Stimulated activated CD8-positive, alpha-beta memory T cell treated with anti-CD3 and anti-CD28 coated beads, Interleukin-7, amount 100 ng/mL, for 24 hours (primary cell): ENCODE results near the gene TBC1D5.

Experiments used
- DNase-seq: peaks from one replicate; pipeline ENCODE4 v3.0.0-alpha.2; 2020; ENCODE audit warnings: low read depth

Gene TBC1D5

DNA sequence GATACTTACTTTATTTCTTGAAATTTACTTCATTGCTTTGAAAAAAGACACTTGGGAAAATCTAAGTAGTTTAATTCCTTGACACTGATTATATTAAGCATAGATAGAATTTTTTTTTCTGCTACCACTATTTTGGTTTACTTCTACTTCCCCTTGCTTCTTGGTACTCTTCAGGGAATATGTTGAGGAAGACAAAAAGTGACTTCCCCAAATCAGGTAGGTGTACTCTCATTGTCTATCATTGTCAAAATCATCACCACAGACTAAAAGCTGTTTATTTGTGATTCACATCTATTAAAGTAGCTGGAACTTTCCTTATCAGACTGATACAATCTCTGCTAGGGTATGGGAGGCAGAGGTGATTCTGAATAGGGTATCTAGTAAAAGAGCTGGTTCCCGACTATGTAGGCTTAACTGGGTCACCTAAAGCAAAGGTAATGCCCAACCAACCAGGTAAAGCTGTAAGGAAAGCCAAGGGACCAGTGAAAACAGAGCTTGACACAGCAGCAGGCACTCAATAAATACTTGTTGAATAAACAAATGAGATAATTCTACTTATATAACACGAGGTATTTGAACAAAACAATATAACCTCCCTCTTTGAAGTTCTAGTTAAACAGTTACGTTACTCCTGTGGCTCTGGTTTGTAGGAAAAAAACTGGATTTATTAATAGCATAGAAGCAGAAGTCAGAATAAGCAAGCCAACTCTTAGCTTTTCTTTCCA is 510.7 kb downstream of the TBC1D5 start:
- no peak for DNase-seq

DNA sequence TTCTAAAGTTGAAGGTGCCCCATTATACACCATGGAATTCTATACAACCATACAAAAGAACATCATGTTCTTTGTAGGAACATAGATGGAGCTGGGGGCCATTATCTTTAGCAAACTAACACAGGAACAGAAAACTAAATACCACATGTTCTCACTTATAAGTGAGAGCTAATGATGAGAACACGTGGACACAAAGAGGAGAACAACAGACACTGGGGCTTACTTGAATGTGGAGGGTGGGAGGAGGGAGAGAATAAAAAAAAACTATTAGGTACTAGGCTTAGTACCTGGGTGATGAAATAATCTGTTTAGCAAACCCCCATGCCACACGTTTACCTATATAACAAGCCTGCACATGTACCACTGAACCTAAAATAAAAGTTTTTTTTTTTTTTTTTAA is 515.0 kb downstream of the TBC1D5 start:
- DNase-seq, result no peak

DNA sequence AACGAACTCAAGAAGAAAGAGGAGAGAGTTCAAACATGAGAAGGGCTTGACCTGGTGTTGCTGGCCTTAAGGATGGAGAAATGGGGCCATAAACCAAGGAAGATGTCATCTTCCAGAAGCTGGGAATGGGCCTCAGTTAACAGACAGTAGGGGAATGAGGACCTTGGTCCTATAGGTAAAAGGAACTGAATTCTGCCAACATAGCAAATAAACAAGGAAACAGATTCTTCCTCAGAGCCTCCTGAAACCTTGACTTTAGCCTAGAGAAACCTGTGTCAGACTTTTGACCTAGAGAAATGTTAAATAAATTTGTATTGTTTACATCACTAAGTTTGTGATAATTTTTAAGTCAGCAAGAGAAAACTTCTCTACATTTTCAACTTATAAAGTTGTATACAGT is 520.9 kb downstream of the TBC1D5 start:
- DNase-seq, result no peak

DNA sequence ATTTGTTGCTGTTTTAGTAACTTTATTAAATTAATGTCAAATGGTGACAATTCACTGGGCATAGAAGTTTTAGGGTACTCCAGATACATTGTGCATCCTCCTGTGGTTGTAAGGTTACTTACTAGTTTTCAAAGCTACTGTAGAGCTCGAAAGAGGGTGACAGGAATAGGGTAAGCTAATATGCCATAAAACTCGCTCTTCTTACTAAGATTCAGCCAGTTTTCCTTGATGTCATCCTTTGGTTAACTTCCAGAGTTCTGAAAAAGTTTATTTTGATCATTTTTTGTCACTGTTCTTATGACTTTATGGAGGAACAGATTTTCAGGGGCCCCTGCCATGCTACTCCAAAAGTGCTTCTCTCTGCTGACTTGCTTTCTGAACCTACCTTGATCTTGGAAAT is 522.8 kb downstream of the TBC1D5 start:
- DNase-seq, result no peak

DNA sequence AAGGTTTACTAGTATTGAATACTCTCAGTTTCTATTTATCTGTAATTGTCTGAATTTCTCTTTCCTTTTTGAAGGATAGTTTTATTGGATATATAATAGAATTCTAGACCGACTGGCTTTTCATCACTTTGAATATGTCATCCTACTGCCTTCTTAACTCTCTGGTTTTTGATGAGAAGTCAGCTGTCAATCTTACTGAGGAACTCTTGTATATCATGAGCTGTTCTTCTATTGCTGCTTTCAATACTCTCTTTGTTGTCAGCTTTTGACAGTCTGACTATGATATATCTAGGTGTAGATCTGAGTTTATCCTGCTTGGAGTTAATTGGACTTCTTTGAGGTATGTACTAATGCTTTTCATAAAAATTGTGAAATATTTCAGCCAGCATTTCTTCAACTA is 523.8 kb downstream of the TBC1D5 start:
- no peak for DNase-seq

DNA sequence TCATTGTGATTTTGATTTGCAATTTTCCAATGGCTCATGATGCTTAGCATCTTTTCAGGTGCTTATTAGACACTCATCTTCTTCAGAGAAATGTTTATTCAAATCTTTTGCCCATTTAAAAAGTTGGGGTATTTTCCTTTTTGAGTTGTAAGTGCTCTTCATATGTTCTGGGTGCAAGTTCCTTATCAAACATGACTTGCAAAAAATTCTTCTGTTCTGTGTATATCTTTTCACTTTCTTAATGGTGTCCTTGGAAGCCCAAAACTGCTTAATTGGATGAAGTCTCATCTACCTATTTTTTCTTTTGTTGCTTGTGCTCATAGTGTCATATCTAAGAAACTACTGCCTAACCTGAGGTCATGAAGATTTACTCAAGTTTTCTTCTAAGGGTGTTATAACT is 524.8 kb downstream of the TBC1D5 start:
- no peak for DNase-seq

DNA sequence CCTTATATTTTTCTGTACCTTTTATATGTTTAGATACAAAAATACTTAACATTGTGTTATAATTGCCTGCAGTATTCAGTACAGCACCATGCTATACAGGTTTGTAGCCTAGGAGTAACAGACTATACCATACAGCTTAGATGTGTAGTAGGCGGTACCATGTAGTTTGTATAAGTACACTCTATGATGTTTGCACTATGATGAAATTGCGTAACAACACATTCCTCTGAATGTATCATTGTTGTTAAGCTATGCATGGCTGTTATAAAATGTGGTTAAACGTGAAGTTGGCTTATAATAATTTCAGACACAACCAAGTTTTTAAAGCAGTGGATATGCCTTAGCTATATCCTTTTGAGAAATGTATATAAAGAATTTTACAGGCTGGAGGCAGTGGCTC is 529.3 kb downstream of the TBC1D5 start:
- no peak for DNase-seq

DNA sequence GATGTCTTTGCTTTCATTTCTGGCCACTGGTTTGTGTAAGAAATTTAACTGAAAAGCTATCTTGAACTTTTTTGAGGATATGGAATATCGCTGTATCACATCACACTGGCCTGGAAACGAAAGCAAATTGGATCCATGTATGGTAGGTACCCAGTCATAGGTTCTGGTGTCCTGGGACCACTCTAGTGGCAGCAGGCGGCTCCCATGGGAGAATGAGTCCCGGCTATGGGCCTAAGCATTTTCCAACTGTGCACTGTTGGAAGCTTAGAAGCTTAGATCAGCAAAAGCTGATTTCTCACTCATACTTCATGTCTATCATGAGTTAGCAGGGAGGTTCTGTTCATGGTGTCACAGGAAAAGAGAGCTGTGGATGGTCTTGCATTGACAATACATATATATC is 534.5 kb downstream of the TBC1D5 start:
- DNase-seq, result no peak

DNA sequence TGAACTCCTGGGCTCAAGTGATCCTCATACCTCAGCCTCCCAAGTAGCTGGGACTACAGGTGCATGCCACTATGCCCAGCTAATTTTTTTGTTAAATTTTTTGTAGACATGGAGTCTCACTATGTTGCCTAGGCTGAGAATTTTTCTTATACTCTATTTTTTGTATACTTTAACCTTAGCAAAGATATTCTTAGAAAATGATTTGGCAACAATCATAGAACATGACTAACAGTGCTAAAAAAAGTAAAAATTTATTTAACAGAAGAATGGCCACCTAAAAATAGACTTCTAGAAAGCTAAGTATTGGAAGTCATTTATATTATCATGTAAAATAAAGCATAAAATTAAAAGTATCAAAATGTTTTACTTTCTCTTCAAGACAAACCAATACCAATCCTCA is 535.4 kb downstream of the TBC1D5 start:
- no peak for DNase-seq

DNA sequence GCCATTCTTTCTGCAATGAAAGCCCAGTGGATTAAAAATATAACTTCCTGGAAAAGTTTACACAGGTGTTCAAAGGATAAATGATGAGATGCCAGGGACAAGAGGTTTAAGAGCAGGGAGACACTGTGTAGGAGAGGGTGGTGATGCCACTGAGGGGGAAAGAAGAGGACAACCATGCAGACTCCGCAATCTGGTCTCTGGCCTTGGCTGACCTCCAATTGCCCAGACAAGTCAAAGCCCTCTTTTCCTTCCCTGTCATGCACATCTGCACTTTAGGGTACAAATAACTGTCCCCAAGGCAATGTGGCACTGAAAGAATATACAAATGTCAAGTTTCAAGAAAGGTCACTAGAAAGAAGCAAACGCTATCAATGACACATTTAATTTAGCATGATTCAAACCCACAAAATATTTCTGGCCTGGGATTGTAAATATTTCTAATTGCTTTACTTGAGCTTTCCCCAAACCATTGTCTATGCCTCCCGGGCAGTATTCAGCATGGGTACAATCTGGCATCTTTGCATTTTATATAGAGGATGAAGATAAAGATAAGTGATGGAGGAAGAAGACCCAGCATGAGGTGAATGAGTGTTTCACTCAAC is 538.3 kb downstream of the TBC1D5 start:
- DNase-seq, result no peak

DNA sequence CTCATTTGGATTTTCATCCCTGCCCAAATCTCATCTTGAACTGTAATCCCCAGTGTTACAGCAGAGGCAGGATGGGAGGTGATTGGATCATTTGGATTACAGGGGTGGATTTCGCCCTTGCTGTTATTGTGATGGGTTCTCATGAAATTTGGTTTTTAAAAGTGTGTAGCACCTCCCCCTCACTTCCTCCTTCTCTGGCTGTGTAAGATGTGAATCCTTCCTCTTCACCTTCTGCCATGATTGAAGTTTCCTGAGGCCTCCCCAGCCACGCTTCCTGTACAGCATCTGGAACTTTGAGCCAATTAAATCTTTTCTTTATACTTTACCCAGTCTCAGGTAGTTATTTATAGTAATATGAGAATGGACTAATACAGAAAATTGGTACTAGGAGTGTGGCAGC is 540.9 kb downstream of the TBC1D5 start:
- no peak for DNase-seq

DNA sequence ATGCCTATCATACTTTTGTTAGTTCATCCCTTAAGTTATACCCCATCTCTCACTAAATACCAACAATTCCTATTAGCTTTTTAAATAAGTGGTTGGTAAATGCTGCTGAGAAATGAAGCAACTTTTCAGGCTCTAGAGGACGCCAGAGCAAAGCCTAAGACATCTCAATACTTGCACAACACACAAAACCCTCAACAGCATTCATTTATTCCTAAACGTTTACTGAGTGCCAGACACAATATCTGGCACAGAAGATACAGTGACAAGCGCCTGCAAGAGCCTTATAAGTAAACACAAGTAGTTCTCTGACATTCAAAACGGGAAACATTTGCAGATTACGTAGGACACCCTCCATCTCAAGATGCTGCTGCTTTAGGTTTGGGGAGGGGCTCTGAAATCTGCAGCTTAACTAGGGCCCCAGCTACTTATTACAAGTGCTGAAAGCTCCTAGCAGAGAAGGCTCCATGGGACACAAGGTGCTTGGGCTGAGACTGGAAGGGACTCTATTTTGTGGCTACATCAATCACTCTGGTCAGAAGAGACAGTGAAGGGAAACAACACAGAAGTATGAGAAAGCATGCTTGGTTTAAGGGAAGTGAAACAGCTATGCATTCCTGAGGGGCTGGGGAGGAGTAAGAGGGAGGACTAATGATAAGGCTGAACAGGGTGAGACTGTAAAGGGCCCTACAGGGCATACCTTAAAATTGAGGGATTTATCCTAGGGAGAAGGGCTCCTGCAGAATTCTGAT is 546.4 kb downstream of the TBC1D5 start:
- DNase-seq, result no peak

DNA sequence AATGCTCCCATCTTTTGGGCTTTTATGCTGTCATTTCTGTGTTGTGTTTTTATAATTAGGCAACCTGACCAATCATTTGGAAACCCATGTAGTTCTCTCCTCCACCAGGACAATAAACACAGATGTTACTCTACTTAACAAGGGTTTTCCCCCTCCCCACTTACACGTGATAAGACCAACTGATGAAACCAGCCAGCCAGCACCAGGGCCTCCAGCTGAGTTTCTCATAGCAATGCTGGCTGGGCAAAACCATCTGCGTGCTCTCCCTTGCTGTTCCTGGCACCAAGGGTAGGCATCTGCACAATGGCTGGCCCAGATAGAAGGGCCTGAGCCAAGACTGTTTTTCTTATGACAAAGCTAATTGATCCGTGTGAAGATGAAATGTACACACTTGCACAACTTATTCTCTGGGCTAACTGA is 547.2 kb downstream of the TBC1D5 start:
- DNase-seq, result no peak

DNA sequence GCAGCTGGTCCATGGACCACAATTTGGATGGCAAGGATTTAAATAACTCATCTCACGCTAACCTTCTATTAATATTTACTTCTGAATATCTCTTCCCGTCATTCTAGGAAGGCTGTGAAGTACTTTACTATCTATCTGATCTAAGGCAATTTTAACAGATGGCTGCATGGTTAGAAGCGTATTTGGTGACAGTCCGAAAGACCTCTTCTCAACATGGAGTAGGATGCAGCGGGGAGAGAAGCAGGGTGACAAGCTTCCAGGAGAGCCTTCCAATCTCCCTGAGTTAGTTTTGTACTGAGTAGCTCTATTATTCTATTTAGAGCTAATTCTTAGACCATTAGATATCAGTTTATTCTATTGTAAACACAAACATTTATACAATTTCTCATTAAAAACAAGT is 548.3 kb downstream of the TBC1D5 start:
- no peak for DNase-seq

DNA sequence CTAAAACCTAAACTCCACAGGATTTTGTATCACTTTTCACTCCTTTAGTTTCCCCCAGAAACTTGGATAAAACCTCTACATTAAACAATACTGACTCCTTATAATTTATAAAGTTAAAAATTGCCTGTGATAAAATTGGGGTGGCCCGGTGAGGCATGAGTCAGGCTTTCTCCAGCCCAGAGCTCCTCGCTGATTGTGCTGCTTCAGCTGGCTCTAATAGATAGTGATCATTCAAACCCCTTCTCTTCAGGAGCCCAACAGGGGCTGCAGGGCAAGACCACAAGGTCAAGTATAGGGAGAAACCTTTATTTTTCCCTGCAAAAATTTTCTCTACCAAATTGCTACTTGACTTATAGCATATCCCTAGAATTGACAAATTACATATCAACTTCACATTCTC is 549.4 kb downstream of the TBC1D5 start:
- no peak for DNase-seq

DNA sequence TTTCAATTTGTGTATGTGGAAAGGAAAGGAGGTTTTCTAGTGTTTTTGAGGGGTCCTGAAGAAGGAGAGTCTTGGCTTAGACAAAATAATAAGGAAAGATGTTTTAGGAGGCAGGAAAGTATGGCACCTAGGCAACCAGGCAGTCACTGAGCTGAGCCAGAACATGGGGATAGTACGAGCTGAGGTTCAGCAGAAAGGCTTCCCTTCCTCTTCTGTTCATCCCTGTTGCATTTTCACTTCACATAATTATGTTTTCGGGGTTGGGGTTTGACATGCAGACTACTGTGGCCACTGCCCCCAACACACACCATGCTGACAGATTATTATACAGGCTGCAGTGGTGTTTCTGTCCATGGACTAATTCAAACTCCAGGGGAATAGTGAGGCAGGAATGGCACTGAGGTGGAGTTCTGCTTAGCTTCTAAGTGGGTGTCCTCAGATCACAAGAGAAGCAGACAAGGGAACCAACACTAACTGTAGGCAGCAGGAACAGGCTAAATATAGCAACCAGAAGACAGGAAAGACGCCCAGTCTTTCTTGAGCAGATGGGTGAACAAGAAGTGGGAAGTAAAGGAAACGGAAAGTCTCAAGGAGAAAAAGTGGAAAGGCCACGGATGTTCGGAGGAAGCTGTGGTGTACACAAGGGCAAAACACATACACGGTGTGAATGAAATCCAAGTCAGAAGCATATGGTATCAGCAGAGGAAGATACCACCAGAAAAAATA is 551.9 kb downstream of the TBC1D5 start:
- DNase-seq, result no peak

DNA sequence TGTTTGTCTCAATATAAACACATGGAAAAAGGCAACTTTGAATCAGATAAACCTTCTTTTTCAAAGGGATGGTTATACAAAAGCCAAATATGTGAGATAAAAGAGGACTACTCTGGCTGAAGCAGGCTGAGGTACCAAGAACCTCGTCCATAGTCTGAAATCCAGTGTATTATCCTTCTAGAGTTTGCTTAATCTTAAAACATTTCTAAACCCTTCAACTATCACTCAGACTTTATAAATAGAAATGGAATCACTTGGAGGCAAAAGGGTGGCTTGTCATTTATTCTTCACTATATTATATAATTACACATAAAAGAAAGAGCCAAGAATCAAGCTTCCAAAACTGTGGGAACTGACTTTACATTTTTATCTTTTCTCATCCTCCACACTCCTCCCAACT is 554.1 kb downstream of the TBC1D5 start:
- DNase-seq, result no peak

DNA sequence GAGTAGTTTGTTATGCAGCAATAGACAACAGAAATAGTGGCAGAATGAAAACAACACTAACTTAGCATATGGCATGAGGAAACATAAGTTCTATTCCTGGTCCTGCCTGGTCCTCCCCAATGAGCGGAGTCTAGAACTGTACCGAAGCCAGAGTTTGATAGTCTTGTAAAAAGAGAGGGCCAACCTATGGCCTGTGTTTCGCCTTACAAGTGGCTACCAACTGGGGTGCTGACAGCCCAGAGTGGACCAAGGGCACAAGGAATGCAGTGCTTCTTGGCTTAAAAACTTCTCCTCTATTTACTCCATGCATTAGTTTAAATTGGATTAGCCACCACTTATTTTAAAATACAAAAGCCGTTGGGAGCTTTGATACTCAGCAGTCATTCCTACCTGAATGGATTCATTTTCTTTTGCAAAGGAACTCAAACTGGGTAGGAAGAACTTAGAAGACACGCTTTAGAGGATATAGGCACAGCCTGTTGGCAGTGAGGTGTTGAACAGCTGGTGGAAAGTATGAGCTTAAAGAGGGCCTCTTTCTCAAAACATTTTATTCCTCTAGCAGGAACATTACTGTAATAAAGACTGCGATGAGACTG is 554.7 kb downstream of the TBC1D5 start:
- no peak for DNase-seq

DNA sequence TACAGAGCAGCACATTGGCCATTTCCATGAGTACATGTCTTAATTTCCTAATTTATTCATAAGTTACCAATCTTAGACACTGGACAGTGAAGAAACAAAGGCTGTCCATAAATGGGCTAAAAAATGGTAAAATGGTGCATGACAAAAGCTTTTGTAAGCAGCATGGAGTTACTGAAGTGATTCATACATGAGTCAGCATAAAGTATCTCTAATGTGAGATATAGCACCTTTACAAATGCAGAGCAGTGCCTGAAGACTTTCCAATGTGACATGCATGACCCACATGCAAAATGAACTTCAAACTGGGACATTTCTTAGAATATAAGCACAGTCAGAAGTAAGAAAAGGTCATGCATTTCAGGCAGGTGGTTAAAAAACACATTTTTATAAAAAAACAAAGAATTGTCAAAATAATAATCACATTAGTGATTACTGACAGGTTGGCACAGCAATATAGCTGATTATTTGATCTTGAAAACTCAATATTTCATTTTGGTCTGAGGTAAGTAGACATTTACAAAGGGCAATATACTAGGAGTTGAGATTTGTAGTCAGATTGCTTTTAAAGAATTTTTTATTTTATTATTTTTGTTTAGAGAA is 558.4 kb downstream of the TBC1D5 start:
- no peak for DNase-seq

DNA sequence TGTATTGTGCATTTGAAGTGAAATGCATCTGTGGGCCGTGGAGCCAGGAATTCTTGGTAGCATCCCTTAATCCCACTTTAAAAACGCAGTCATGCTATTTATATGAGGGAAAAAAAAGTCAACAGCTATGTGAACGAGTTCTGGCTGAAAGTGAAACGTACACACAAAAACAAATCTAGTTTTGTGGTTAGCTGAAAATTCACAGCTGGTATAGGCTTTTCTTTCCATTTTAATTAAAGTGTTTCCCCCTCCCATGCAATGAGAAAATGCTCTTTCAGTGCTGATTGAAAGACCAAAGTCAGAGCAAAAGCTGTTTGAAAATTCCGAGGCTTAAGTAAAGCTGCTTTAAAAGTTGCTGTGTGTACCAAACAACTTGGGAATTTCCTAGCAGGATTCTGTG is 560.3 kb downstream of the TBC1D5 start:
- no peak for DNase-seq

DNA sequence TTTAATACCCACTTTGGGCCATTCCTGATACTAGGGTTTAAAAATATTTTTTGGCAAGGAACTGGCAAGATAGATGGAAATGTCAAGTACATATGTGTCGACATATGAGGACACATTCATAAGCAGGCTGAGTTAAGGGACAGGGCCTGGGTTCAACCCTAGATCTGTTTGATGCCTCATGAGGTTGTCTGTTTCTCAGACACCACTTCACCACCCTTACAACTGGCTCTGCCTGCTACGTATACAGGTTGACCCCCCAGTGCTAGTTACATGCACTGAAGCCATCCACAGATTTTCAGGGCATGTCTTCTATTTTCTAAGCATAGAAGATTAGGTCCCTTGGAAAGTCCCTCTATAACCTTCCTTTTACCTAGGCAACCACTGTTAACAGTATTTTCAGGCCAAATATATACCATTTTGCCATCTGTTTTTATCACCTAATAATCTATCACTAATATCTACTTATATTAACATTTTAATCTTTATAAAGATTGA is 561.0 kb downstream of the TBC1D5 start:
- DNase-seq, result no peak
